HepG2 (cell line): ENCODE measurements around the gene CLEC2D. TPM values are rescaled to one million over a fixed set of nuclear protein-coding genes. Genes with fewer than 3 reads are reported as not detected.

Source experiments
- ATAC-seq: fragments of 200-7000 bp; cut with Tn5 transposase; 3 replicates; pipeline ENCODE4 v1.9.1; 2020; ENCODE audit warnings: mild to moderate bottlenecking, moderate library complexity
- BruUV-seq: library from RNA; stranded (reverse); fragments of 400-500 nt; replicated peaks from 2 replicates; lab custom pipeline; 2021; lab: Mats Ljungman, UMichigan
- CTCF ChIA-PET: fragments of 300-600 bp; formaldehyde crosslinking; extraction: SDS; loops from one replicate; lab custom pipeline; 2021; ENCODE audit warnings: low total read pairs, inconsistent platforms, low intra/inter-chr PET ratio; lab: Yijun Ruan, JAX
- POLR2A ChIA-PET: fragments of 350-600 bp; sonication (Branson Sonifier 250); formaldehyde crosslinking; loops from one replicate; lab custom pipeline; 2020; ENCODE audit warnings: antibody characterized with exemption, inconsistent platforms; lab: Yijun Ruan, JAX
- DNase-seq: peaks from one replicate; pipeline ENCODE4 v3.0.0-alpha.2; 2015; ENCODE audit warnings: low spot score
- FAIRE-seq: peaks from 3 replicates; lab custom pipeline; 2011; peaks lifted over from hg19 to GRCh38; lab: Jason Lieb, UNC
- H2AFZ ChIP-seq: one replicate; pipeline ENCODE4 v1.6.1; 2011; ENCODE audit warnings: low read length, inconsistent platforms
- H3K27ac ChIP-seq: fragments of 300-600 bp; 3 replicates; pipeline ENCODE4 v1.8.0; 2011; ENCODE audit warnings: mixed run types, mild to moderate bottlenecking, mixed read lengths, low read length, inconsistent platforms; ENCODE audit not compliant: insufficient read depth; ENCODE audit errors: extremely low read length
- H3K27me3 ChIP-seq, 2 experiments: fragments of 200-600 bp in 1 of 2; 2 replicates in 1 of 2; 3 replicates in 1 of 2; pipeline versions ENCODE4 v1.6.0 to v1.8.0; 2011; ENCODE audit warnings: low read length in 2 of 2, mild to moderate bottlenecking in 2 of 2, moderate library complexity in 2 of 2, inconsistent platforms in 1 of 2; ENCODE audit not compliant: insufficient read depth in 2 of 2, control insufficient read depth in 1 of 2
- H3K36me3 ChIP-seq, 2 experiments: fragments of 200-600 bp in 1 of 2; replicated peaks in 1 of 2; 2 replicates in 1 of 2; 3 replicates in 1 of 2; pipeline versions ENCODE4 v1.5.1 to v1.8.0; 2011; ENCODE audit warnings: low read length in 2 of 2, inconsistent platforms in 1 of 2; ENCODE audit not compliant: insufficient read depth in 2 of 2, control insufficient read depth in 1 of 2
- H3K4me1 ChIP-seq: 2 replicates; pipeline ENCODE4 v1.5.1; 2012; ENCODE audit warnings: low read length, inconsistent platforms; ENCODE audit not compliant: insufficient read depth
- H3K4me2 ChIP-seq: 2 replicates; pipeline ENCODE4 v1.6.0; 2011; ENCODE audit warnings: low read depth, low read length, inconsistent platforms
- H3K4me3 ChIP-seq, 3 experiments: fragments of 200-600 bp in 1 of 3; sonication (generic), shearing (Covaris generic) in 1 of 3; replicated peaks in 1 of 3; 2 replicates each; pipeline ENCODE4 v1.5.1; 2011 to 2016; ENCODE audit warnings: low read length in 3 of 3, inconsistent platforms in 2 of 3, low read depth in 2 of 3, mild to moderate bottlenecking in 2 of 3, control low read depth in 1 of 3, mixed read lengths in 1 of 3; ENCODE audit not compliant: insufficient read depth in 1 of 3
- H3K79me2 ChIP-seq: one replicate; pipeline ENCODE4 v1.6.1; 2011; ENCODE audit warnings: low read length, inconsistent platforms; ENCODE audit not compliant: insufficient read depth
- H3K9ac ChIP-seq: 2 replicates; pipeline ENCODE4 v1.6.0; 2011; ENCODE audit warnings: mild to moderate bottlenecking, low read depth, low read length, inconsistent platforms; ENCODE audit not compliant: insufficient read depth
- H3K9me3 ChIP-seq: 2 replicates; pipeline ENCODE4 v1.5.1; 2012; ENCODE audit warnings: mild to moderate bottlenecking, low read length
- H4K20me1 ChIP-seq: 2 replicates; pipeline ENCODE4 v1.6.0; 2011; ENCODE audit warnings: inconsistent platforms, mild to moderate bottlenecking, low read length, moderate library complexity; ENCODE audit not compliant: insufficient read depth
- GABPB1 ChIP-seq: IDR thresholded peaks from 2 replicates; pipeline ENCODE4 v1.6.1; 2016; ENCODE audit warnings: mild to moderate bottlenecking, missing genetic modification reagents, moderate library complexity, missing compliant biosample characterization
- IKZF4 ChIP-seq: sonication (generic); formaldehyde crosslinking; IDR thresholded peaks from 2 replicates; pipeline ENCODE4 v1.5.1; 2020; ENCODE audit warnings: borderline replicate concordance, mild to moderate bottlenecking, low read depth, missing genetic modification reagents; ENCODE audit errors: not compliant biosample characterization
- MIER2 ChIP-seq: IDR thresholded peaks from 2 replicates; pipeline ENCODE4 v1.6.1; 2016; ENCODE audit warnings: missing biosample characterization, missing genetic modification reagents
- NR3C1 ChIP-seq: sonication (generic); formaldehyde crosslinking; IDR thresholded peaks from 2 replicates; pipeline ENCODE4 v1.4.0; 2020; ENCODE audit warnings: missing genetic modification reagents
- ZNF660 ChIP-seq: sonication (generic); formaldehyde crosslinking; IDR thresholded peaks from 2 replicates; pipeline ENCODE4 v1.5.1; 2020; ENCODE audit warnings: mild to moderate bottlenecking, low read depth, missing genetic modification reagents, borderline replicate concordance
- ZNF704 ChIP-seq: sonication (generic); formaldehyde crosslinking; IDR thresholded peaks from 2 replicates; pipeline ENCODE4 v1.8.1; 2023; ENCODE audit warnings: mild to moderate bottlenecking, inconsistent platforms, moderate library complexity, missing genetic modification reagents, borderline replicate concordance
- ZNF772 ChIP-seq: sonication (generic); formaldehyde crosslinking; IDR thresholded peaks from 2 replicates; pipeline ENCODE4 v1.5.0; 2020; ENCODE audit warnings: mild to moderate bottlenecking, missing genetic modification reagents
- ZNF790 ChIP-seq: sonication (generic); formaldehyde crosslinking; IDR thresholded peaks from 2 replicates; pipeline ENCODE4 v1.8.0; 2022; ENCODE audit warnings: missing genetic modification reagents, mild to moderate bottlenecking, borderline replicate concordance
- WGBS: methylation state at CpG from one replicate; pipeline ENCODE4 v1.1.6; 2017; ENCODE audit warnings: low lambda C conversion rate; 5-methylcytosine and 5-hydroxymethylcytosine counted together
- in situ Hi-C: cut with HindIII; loops from 2 replicates; pipeline ENCODE4 v1.10.0; 2017; ENCODE audit warnings: low pct_unique_long_range_greater_than_20kb; ENCODE audit not compliant: extremely low pct_ligation_motif_present
- intact Hi-C: fragments of 100-400 bp; cut with micrococcal nuclease; formaldehyde crosslinking; loops from one replicate; pipeline ENCODE4 v1.10.0; 2022; ENCODE audit not compliant: unreplicated experiment
- polyA plus RNA-seq, 8 experiments: library from polyadenylated mRNA; depleted of rRNA in 3 of 8; stranded (reverse) in 7 of 8; unstranded in 1 of 8; fragments of >200 nt; fragmentation: Illumina TruSeq in 4 of 8; extraction: Trizol in 4 of 8; gene quantifications; 2 replicates each; pipeline versions ENCODE4 v1.2.1 to v1.2.3, GENCODE V29; 2011 to 2016; ENCODE audit warnings: low read depth in 4 of 8, missing spikeins in 1 of 8, mixed read lengths in 1 of 8; ENCODE audit not compliant: insufficient read depth in 1 of 8
- total RNA-seq, 5 experiments: library from RNA; depleted of rRNA; stranded (reverse); fragments of >200 nt; fragmentation: Illumina TruSeq; extraction: Trizol; gene quantifications; 2 replicates each; pipeline ENCODE4 v1.2.3, GENCODE V29; 2016; ENCODE audit warnings: low read depth in 1 of 5
- TF ChIP-seq, protein P1 (sequence below): sonication (generic); formaldehyde crosslinking; IDR thresholded peaks from 2 replicates; pipeline ENCODE4 v1.5.0; 2020; ENCODE audit warnings: missing genetic modification reagents
- TF ChIP-seq, protein P2 (sequence below): IDR thresholded peaks from 2 replicates; pipeline ENCODE4 v1.6.1; 2016; ENCODE audit warnings: mild to moderate bottlenecking

CLEC2D gene
- total and polyA plus RNA-seq, 2 of the 13 experiments (the other 11 are each of a cell fraction or from before 2014, with no cell fraction given) = 2.5 to 8.6 TPM

- TF ChIP-seq MIER2 (CRISPR knock-in tag) = no peak
- TF ChIP-seq, protein P1, sequence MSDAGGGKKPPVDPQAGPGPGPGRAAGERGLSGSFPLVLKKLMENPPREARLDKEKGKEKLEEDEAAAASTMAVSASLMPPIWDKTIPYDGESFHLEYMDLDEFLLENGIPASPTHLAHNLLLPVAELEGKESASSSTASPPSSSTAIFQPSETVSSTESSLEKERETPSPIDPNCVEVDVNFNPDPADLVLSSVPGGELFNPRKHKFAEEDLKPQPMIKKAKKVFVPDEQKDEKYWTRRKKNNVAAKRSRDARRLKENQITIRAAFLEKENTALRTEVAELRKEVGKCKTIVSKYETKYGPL = no peak
Observed at GRCh38 chr12:9669534-9669933, at the start of gene CLEC2D (continued).

DNA sequence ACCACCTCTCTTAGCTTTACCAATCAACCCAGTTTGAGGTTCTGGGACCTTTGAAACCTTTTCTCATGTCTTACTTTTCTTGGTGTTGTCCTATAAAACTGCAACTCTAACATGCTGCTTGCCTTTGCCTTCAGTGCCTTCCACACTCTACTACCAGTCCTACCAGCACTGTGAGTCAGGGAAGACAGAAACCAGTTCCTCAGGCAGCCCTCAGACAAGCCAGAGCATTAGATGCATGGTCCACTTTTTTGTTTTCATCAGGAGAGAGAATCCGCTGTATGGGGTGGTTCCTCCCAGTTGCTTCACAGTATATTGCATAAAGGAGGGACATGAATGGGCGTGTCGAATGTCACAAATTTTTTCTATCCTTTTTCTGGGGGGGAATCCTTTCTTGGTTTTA, 44.5 kb upstream of the CLEC2D start:
- no peaks in the 10 kb centered on the region for H3K9me3 ChIP-seq
- TF ChIP-seq IKZF4 (no peak), ZNF660 (CRISPR knock-in tag) (no peak), ZNF704 (CRISPR knock-in tag) (no peak), ZNF790 (CRISPR knock-in tag) (no peak), GABPB1 (CRISPR knock-in tag) (no peak), NR3C1 (no peak), ZNF772 (no peak)
- TF ChIP-seq, protein P2, sequence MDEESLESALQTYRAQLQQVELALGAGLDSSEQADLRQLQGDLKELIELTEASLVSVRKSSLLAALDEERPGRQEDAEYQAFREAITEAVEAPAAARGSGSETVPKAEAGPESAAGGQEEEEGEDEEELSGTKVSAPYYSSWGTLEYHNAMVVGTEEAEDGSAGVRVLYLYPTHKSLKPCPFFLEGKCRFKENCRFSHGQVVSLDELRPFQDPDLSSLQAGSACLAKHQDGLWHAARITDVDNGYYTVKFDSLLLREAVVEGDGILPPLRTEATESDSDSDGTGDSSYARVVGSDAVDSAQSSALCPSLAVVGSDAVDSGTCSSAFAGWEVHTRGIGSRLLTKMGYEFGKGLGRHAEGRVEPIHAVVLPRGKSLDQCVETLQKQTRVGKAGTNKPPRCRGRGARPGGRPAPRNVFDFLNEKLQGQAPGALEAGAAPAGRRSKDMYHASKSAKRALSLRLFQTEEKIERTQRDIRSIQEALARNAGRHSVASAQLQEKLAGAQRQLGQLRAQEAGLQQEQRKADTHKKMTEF (CRISPR knock-in tag) = no peak
- TF ChIP-seq, all 625 proteins: peak for 0
- ChIA-PET CTCF (no interaction called here), POLR2A (no interaction called here)
- no peaks in the 10 kb centered on the region for H3K79me2 ChIP-seq
- H3K4me1 ChIP-seq = no peaks in the 10 kb centered on the region
- in situ Hi-C loops (no loop called here), intact Hi-C loops (no loop called here)
- no peak overlapping the region for H3K4me3 ChIP-seq
- H3K36me3 ChIP-seq = no peaks in the 10 kb centered on the region
- DNase-seq (no peak), FAIRE-seq (no peak), ATAC-seq (no peak)
- H3K27ac ChIP-seq = no peak overlapping the region
- H3K4me2 ChIP-seq = no peak overlapping the region
- H4K20me1 ChIP-seq = no peaks in the 10 kb centered on the region
- H3K9ac ChIP-seq = no peak overlapping the region
- no peaks in the 10 kb centered on the region for H3K27me3 ChIP-seq
- no peak overlapping the region for H2AFZ ChIP-seq
- BruUV-seq = no TSS peak
- WGBS = 95% methylated on average over 3 of the region's 3 CpGs
